Nephron (organoid): ENCODE results near the gene PRSS53.

Source experiments
- H3K27ac Mint-ChIP-seq, 3 experiments: 2 replicates each; pipeline ENCODE4 v1.8.0; 2020; ENCODE audit warnings: mixed read lengths in 3 of 3, mild to moderate bottlenecking in 2 of 3, moderate library complexity in 1 of 3
- H3K27me3 Mint-ChIP-seq: 2 replicates; pipeline ENCODE4 v1.8.0; 2021; ENCODE audit warnings: low read depth, mild to moderate bottlenecking, moderate library complexity, mixed read lengths
- H3K36me3 Mint-ChIP-seq: 2 replicates; pipeline ENCODE4 v1.8.0; 2020; ENCODE audit warnings: low read depth, mixed read lengths
- H3K4me1 Mint-ChIP-seq: 2 replicates; pipeline ENCODE4 v1.8.0; 2020; ENCODE audit warnings: mixed read lengths
- H3K4me3 Mint-ChIP-seq, 3 experiments: 2 replicates each; pipeline ENCODE4 v1.8.0; 2020; ENCODE audit warnings: mild to moderate bottlenecking in 3 of 3, mixed read lengths in 3 of 3, moderate library complexity in 2 of 3
- H3K9me3 Mint-ChIP-seq: 2 replicates; pipeline ENCODE4 v1.8.0; 2020; ENCODE audit warnings: mixed read lengths
- TF ChIP-seq, protein P1 (sequence below), 3 experiments: fragments of 200-600 bp; sonication (generic); IDR thresholded peaks; one replicate each; pipeline ENCODE4 v1.5.0; 2021; ENCODE audit warnings: antibody characterized with exemption in 3 of 3; ENCODE audit not compliant: unreplicated experiment in 3 of 3

Gene PRSS53

DNA sequence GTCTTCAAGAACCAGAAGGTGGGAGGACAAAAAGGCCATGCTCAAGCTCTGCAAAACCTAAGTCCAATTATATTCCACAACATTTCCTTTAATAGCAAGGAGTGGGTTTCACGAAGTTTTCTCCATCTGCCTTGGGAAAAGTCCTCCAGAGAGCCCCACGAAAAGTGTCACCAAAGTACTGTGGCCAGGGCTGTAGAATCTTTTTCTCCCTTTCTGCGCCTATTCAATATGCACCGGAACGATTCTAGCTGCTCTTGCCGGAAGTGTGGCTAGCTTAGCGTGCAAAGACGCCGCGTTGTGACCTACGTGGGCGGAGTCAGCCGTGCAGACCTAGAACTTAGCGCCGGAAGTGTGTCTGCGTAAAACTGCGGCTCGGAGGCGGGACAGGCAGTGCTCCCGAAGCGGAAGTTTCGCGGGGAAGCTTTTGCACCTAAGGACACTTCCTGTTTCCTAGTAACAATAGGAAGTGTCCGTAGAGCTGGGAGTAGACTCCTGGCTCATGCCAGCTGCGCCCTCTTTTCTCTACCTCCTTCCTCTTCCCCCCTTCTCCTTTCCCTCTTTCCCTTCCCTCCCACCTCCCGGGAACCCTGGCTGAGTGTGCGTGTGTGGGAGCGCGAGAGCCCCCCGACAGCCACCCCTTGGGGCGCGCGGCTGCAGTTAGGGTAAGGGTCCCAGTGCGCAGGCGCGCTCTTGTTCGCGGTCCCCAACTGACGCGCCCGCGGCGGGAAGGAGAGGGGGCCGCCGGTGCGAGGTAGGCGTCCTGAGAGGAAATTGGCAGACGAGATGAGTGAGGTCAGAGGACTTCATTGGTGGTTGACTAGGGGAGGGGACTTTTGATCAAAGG lies 14.6 kb downstream of the PRSS53 start, which contains the start of the genes ZNF646 and ZNF668:
ZNF646 (plus strand) TSS at position 453 of the 844 bp plus-strand sequence. CDS start 1,903 bp downstream, outside the sequence.
ZNF668 (minus strand) TSS at position 271 of the 844 bp plus-strand sequence. CDS start 9,781 bp downstream, outside the sequence.
- TF ChIP-seq, protein P1, sequence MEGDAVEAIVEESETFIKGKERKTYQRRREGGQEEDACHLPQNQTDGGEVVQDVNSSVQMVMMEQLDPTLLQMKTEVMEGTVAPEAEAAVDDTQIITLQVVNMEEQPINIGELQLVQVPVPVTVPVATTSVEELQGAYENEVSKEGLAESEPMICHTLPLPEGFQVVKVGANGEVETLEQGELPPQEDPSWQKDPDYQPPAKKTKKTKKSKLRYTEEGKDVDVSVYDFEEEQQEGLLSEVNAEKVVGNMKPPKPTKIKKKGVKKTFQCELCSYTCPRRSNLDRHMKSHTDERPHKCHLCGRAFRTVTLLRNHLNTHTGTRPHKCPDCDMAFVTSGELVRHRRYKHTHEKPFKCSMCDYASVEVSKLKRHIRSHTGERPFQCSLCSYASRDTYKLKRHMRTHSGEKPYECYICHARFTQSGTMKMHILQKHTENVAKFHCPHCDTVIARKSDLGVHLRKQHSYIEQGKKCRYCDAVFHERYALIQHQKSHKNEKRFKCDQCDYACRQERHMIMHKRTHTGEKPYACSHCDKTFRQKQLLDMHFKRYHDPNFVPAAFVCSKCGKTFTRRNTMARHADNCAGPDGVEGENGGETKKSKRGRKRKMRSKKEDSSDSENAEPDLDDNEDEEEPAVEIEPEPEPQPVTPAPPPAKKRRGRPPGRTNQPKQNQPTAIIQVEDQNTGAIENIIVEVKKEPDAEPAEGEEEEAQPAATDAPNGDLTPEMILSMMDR (IDR thresholded peaks at IDR 0.05; ENCODE audit: unreplicated experiment in 3 of 3) = no peak
- Mint-ChIP-seq H3K9me3 (no peaks in the 10 kb centered on the region), H3K27me3 (no peaks in the 10 kb centered on the region), H3K4me1 (peaks cover 27% of the 10 kb centered on the region), H3K27ac (peak within 1 kb of the TSS; percentile 81 to 97 (median 92)), H3K4me3 (peak within 1 kb of the TSS; percentile 98 to 100 (median 99)), H3K36me3 (peaks cover 26% of the 10 kb centered on the region)

DNA sequence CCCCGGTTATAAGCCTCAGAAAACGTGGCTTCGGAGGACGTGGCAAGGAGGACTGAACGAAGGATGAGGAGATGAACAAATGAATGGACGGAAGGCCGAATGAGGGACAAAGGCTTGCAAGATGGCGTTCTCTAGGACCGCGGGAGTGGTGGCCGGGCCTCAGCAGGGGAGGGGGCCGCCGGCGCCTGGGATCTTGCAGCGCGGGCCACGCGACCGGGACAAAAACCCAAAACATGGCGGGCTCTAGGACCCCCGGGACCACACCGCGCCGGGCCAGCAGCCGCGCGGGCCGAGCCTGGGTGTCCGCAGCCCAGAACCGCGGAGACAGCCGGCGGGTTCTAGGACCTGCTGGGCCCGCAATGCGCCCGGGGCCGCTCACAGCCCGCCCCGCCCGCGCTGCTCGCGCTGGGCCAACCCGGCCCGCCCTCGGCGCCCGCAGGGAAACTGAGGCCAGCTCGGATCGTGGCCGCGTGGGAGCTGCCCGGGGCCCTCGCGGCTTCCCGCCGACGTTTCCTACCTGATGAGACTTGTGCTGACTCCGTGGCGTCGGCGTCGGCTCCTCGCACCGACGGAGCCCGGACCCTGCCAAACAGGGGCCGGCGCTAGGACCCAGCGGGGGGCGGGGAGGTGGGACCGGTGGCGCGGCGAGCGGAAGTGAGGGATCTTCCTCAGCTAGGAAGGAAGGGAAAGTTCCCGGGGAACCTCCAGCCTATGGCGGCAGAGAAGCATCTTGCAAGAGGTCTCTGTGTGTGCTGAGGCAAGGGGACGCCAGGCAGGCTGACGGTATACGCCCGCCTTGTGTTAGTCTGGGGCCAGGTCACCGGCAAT lies 15.4 kb downstream of the PRSS53 start:
- peaks cover 18% of the 10 kb centered on the region for H3K36me3 Mint-ChIP-seq
- TF ChIP-seq, protein P1 (IDR thresholded peaks at IDR 0.05; ENCODE audit: unreplicated experiment in 3 of 3) = no peak
- H3K27me3 Mint-ChIP-seq = no peaks in the 10 kb centered on the region
- peak overlapping the region; percentile 81 to 97 (median 92) for H3K27ac Mint-ChIP-seq
- peak overlapping the region; percentile 98 to 100 (median 99) for H3K4me3 Mint-ChIP-seq
- H3K9me3 Mint-ChIP-seq = no peaks in the 10 kb centered on the region
- H3K4me1 Mint-ChIP-seq = peaks cover 30% of the 10 kb centered on the region

DNA sequence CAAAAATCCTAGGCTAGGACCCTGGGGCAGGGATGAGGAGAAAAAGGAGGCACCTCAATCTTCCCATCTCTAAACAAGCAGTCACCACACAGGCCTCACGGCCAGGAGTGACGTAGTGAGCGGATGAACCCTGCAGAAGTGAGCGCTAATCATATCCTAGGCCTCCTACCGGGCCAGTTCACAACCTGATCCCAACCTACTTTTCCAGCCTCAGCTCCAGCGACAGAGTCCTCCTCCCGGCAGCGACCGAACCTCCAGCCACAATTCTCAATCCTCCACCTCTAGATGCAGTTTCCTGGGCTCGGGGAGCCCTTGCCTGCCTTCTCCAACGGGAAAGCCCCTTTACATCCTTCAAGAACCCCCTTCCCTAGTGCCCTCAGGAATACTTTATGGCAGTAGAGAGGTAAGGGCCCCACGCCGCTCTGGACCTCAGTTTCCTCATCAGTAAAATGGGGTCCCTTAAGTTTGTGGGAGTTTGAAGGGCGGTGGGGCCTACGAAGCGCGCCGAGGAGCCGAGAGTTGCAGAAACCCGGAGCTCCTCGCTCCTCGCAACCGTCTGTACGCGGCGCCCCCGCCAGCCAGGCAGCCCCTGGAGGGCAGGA lies 16.1 kb downstream of the PRSS53 start:
- peaks cover 30% of the 10 kb centered on the region for H3K4me1 Mint-ChIP-seq
- no peaks in the 10 kb centered on the region for H3K9me3 Mint-ChIP-seq

DNA sequence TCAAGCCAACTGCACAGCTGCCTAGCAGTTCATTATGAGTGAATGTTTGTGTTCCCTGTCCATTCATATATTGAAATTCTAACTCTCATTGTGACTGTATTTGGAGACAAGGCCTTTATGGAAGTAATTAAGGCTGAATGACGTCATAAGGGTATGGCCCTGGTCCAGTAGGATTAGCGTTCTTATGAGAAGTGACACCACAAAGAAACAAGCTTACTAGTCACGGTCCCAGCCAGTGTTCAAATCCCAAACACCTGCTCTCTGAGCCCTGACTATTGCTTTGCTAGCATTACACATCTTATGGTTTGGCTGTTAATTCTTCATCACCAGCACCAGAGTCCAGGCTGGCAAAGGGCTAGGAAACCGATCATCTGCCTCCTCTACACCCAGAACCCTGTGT lies 16.9 kb downstream of the PRSS53 start:
- TF ChIP-seq, protein P1 (IDR thresholded peaks at IDR 0.05; ENCODE audit: unreplicated experiment in 3 of 3) = no peak

More for the DNA sequence above, 16.1 kb downstream of the PRSS53 start:
- Mint-ChIP-seq H3K27me3 (no peaks in the 10 kb centered on the region), H3K27ac (peak overlapping the region; percentile 81 to 97 (median 92)), H3K36me3 (peaks cover 11% of the 10 kb centered on the region), H3K4me3 (peak overlapping the region; percentile 98 to 100 (median 99))
- TF ChIP-seq, protein P1 (IDR thresholded peaks at IDR 0.05; ENCODE audit: unreplicated experiment in 3 of 3) = no peak

DNA sequence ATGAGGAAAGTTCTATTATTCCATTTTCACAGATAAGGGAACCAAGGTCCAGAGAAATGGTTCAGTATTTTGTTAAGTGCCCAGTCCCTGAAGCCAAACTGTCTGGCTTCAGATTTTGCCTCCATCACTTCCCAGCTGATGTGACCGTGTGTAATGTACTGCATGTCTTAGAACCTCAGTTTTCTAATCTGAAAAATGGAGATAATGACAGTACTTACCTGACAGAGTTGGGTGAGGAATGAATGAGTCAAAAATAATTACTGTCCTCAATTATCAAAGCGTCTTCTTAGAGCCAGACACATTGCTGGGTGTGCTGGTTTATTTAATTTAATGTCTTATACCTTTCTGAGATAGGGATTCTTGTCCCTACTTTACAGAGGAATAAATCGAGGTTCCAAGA lies 21.4 kb downstream of the PRSS53 start:
- Mint-ChIP-seq H3K4me3 (no peak overlapping the region), H3K27ac (no peak overlapping the region), H3K27me3 (no peaks in the 10 kb centered on the region), H3K9me3 (no peaks in the 10 kb centered on the region), H3K4me1 (peaks cover 36% of the 10 kb centered on the region), H3K36me3 (peaks cover 16% of the 10 kb centered on the region)
- TF ChIP-seq, protein P1 (IDR thresholded peaks at IDR 0.05; ENCODE audit: unreplicated experiment in 3 of 3) = no peak

More for the DNA sequence above, 16.9 kb downstream of the PRSS53 start:
- H3K4me1 Mint-ChIP-seq = peaks cover 30% of the 10 kb centered on the region
- no peaks in the 10 kb centered on the region for H3K27me3 Mint-ChIP-seq
- peak overlapping the region; percentile 81 to 97 (median 92) for H3K27ac Mint-ChIP-seq
- peaks cover 7% of the 10 kb centered on the region for H3K36me3 Mint-ChIP-seq
- no peaks in the 10 kb centered on the region for H3K9me3 Mint-ChIP-seq
- peak overlapping the region; percentile 98 to 100 (median 99) for H3K4me3 Mint-ChIP-seq
